Loucy (cell line): Measurements from ENCODE around the gene SLX4.

ENCODE experiments used
- CTCF ChIP-seq: fragments of 200-600 bp; sonication (generic); conservative IDR thresholded peaks from 2 replicates; pipeline ENCODE4 v1.5.1; 2014; ENCODE audit warnings: mild to moderate bottlenecking, antibody characterized with exemption, low read length
- EZH2phosphoT487 ChIP-seq: fragments of 200-600 bp; IDR thresholded peaks from 2 replicates; pipeline ENCODE4 v1.6.1; 2018; ENCODE audit warnings: antibody characterized with exemption, mild to moderate bottlenecking, moderate library complexity, borderline replicate concordance

- TF ChIP-seq CTCF (no peak), EZH2phosphoT487 (no peak)
Observed at GRCh38 chr16:3597226-3597625, 14.2 kb downstream of the SLX4 start.
